ENCODE results near the gene ZFYVE9. TPM values are rescaled to one million over a fixed set of nuclear protein-coding genes. Genes with fewer than 3 reads are reported as not detected.

ZFYVE9 gene
- total RNA-seq, 1 donor from 2014 or later, result 16.5 TPM

DNA sequence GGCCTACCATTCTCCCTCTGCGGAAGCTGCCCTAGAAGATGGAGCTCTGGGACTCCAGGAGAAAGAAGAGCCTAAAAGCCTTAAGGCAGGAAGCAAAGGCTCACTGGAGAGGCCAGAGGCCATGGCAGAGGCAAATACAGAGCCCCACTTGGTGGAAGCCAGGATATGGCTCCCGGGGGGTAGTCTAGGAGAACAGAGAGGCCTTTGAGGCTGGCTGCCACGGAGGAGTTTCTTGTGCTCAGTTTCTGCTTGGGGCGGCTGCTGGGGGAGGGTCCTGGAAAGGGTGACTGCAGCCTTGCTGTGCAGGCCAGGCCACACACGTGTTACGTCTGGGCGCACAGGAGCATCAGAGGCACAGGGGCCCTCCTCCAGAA lies 218.7 kb downstream of the ZFYVE9 start:
- H3K27ac ChIP-seq (ENCODE audit: low read depth, low read length), result no peak overlapping the region
- DNase-seq (ENCODE audit: low read depth) (no peak), FAIRE-seq (no peak)
- peaks cover 42% of the 10 kb centered on the region for H4K20me1 ChIP-seq (ENCODE audit: insufficient read depth, low read length)
- no peak for TF ChIP-seq EZH2 (IDR thresholded peaks at IDR 0.05; ENCODE audit: insufficient read depth, low read length)
- TF ChIP-seq, protein P1, sequence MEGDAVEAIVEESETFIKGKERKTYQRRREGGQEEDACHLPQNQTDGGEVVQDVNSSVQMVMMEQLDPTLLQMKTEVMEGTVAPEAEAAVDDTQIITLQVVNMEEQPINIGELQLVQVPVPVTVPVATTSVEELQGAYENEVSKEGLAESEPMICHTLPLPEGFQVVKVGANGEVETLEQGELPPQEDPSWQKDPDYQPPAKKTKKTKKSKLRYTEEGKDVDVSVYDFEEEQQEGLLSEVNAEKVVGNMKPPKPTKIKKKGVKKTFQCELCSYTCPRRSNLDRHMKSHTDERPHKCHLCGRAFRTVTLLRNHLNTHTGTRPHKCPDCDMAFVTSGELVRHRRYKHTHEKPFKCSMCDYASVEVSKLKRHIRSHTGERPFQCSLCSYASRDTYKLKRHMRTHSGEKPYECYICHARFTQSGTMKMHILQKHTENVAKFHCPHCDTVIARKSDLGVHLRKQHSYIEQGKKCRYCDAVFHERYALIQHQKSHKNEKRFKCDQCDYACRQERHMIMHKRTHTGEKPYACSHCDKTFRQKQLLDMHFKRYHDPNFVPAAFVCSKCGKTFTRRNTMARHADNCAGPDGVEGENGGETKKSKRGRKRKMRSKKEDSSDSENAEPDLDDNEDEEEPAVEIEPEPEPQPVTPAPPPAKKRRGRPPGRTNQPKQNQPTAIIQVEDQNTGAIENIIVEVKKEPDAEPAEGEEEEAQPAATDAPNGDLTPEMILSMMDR (IDR thresholded peaks at IDR 0.05; ENCODE audit: insufficient read depth, low read depth, low read length), result no peak
- H3K9me3 Mint-ChIP-seq (ENCODE audit: unreplicated experiment), result no peaks in the 10 kb centered on the region
- no peak overlapping the region for H3K4me3 ChIP-seq (ENCODE audit: insufficient read depth, low read depth, low read length)
- no peaks in the 10 kb centered on the region for H3K27me3 ChIP-seq (ENCODE audit: insufficient read depth, low read length)
- no peak overlapping the region for H3K9ac ChIP-seq (ENCODE audit: low read length)
- H3K36me3 Mint-ChIP-seq (ENCODE audit: low read depth, unreplicated experiment), result peaks cover 29% of the 10 kb centered on the region
- H3K27ac Mint-ChIP-seq (ENCODE audit: unreplicated experiment), result peak overlapping the region; percentile 26
- peaks cover 3% of the 10 kb centered on the region for H3K4me1 Mint-ChIP-seq (ENCODE audit: low read depth, unreplicated experiment)
- peaks cover 33% of the 10 kb centered on the region for H3K36me3 ChIP-seq (ENCODE audit: insufficient read depth, low read length)
- H3K79me2 ChIP-seq (ENCODE audit: insufficient read depth, low read length), result peaks cover 34% of the 10 kb centered on the region
- H3K4me1 ChIP-seq (ENCODE audit: insufficient read depth, low read length), result peaks cover 10% of the 10 kb centered on the region
- no peak overlapping the region for H2AFZ ChIP-seq (ENCODE audit: low read depth, low read length)
- no peaks in the 10 kb centered on the region for H3K9me3 ChIP-seq (ENCODE audit: insufficient read depth, low read depth, low read length)
- no peaks in the 10 kb centered on the region for H3K27me3 Mint-ChIP-seq (ENCODE audit: low read depth, unreplicated experiment)
- H3K4me3 Mint-ChIP-seq (ENCODE audit: unreplicated experiment), result no peak overlapping the region
- no peak overlapping the region for H3K4me2 ChIP-seq (ENCODE audit: low read length)

DNA sequence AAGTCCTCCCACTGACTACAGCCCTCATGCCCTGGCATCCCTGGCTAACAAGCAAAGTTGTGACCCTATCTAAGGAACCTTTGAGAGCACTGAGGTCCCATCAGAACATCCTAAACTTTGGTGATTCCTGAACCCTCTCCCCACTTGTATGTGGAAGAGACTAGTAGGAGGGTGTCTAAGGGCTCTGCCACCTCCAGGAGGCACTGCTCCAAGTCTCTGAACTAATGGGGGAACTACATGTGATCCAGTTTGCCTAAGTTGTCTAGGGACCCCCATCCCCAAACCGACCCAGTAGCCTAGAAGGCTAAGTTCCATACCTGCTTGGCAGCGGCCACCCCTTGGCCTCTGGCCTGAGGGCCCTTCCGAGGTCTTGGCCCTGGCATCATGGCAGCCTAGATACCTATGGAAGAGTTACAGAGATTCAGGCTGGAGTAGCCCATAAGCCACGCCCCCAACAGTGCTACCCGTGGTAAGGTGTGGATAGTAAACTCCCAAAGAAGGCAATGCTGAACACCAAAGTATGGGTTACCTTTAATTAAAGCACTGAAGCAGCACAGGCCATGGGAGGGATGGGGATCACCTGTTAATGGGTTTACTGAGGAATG lies 222.4 kb downstream of the ZFYVE9 start:
- Mint-ChIP-seq H3K4me3 (ENCODE audit: unreplicated experiment) (peak overlapping the region; percentile 100), H3K36me3 (ENCODE audit: low read depth, unreplicated experiment) (peaks cover 10% of the 10 kb centered on the region), H3K4me1 (ENCODE audit: low read depth, unreplicated experiment) (peaks cover 3% of the 10 kb centered on the region), H3K27me3 (ENCODE audit: low read depth, unreplicated experiment) (no peaks in the 10 kb centered on the region), H3K9me3 (ENCODE audit: unreplicated experiment) (no peaks in the 10 kb centered on the region), H3K27ac (ENCODE audit: unreplicated experiment) (peak overlapping the region; percentile 97)
- peaks cover 36% of the 10 kb centered on the region for H3K79me2 ChIP-seq (ENCODE audit: insufficient read depth, low read length)
- H4K20me1 ChIP-seq (ENCODE audit: insufficient read depth, low read length), result peaks cover 23% of the 10 kb centered on the region
- H3K4me3 ChIP-seq (ENCODE audit: insufficient read depth, low read depth, low read length), result no peak overlapping the region
- TF ChIP-seq, protein P1 (IDR thresholded peaks at IDR 0.05; ENCODE audit: insufficient read depth, low read depth, low read length), result no peak
- no peak for TF ChIP-seq EZH2 (IDR thresholded peaks at IDR 0.05; ENCODE audit: insufficient read depth, low read length)
- no peaks in the 10 kb centered on the region for H3K9me3 ChIP-seq (ENCODE audit: insufficient read depth, low read depth, low read length)
- H3K27ac ChIP-seq (ENCODE audit: low read depth, low read length), result peak overlapping the region; percentile 88
- H3K27me3 ChIP-seq (ENCODE audit: insufficient read depth, low read length), result no peaks in the 10 kb centered on the region
- no peak overlapping the region for H2AFZ ChIP-seq (ENCODE audit: low read depth, low read length)
- peak overlapping the region; percentile 97 for H3K9ac ChIP-seq (ENCODE audit: low read length)
- H3K36me3 ChIP-seq (ENCODE audit: insufficient read depth, low read length), result peaks cover 18% of the 10 kb centered on the region
- DNase-seq (ENCODE audit: low read depth) (no peak), FAIRE-seq (no peak)
- peak overlapping the region; percentile 98 for H3K4me2 ChIP-seq (ENCODE audit: low read length)
- peaks cover 10% of the 10 kb centered on the region for H3K4me1 ChIP-seq (ENCODE audit: insufficient read depth, low read length)

DNA sequence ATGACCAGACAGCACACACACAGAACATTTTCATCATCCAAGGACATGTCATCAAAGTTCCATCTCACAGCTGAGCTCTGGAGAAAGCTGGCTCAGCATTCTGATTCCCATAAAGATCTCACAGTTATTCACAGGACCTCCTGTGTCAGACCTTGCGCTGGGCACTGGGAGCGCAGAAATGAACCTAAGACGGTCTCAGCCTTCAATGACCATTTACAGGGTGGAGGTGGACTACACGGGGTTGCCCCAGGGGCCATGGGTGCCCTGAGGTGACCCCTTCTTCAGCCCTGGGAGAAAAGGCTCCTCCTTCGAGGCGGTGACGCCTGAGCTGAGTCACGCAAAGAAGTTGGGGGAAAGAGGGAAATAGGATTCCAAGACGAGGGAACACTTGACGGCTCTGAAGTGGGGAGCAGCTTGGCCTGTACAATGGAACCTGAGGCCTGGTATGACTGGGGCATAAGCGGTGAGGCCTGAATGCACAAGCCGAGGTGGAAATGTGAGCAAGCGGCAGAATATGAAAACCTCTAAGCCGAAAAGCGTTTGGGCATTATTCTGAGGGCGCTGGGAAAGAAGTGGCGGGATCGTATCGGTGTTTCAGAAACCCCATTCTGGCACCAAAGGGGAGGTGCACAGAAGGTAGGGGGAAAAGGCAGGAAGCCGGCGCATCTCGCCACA lies 223.3 kb downstream of the ZFYVE9 start:
- H3K36me3 Mint-ChIP-seq (ENCODE audit: low read depth, unreplicated experiment), result peaks cover 10% of the 10 kb centered on the region
- H3K4me1 Mint-ChIP-seq (ENCODE audit: low read depth, unreplicated experiment), result peaks cover 3% of the 10 kb centered on the region
- H3K27ac ChIP-seq (ENCODE audit: low read depth, low read length), result peak overlapping the region; percentile 88
- H3K4me3 Mint-ChIP-seq (ENCODE audit: unreplicated experiment), result peak overlapping the region; percentile 100
- no peaks in the 10 kb centered on the region for H3K27me3 Mint-ChIP-seq (ENCODE audit: low read depth, unreplicated experiment)
- H3K9me3 ChIP-seq (ENCODE audit: insufficient read depth, low read depth, low read length), result no peaks in the 10 kb centered on the region
- DNase-seq (ENCODE audit: low read depth), result peak; percentile 59
- peaks cover 10% of the 10 kb centered on the region for H3K4me1 ChIP-seq (ENCODE audit: insufficient read depth, low read length)
- H3K36me3 ChIP-seq (ENCODE audit: insufficient read depth, low read length), result peaks cover 13% of the 10 kb centered on the region
- peaks cover 36% of the 10 kb centered on the region for H3K79me2 ChIP-seq (ENCODE audit: insufficient read depth, low read length)
- H2AFZ ChIP-seq (ENCODE audit: low read depth, low read length), result peak overlapping the region; percentile 81
- H3K9ac ChIP-seq (ENCODE audit: low read length), result peak overlapping the region; percentile 97
- TF ChIP-seq, protein P1 (IDR thresholded peaks at IDR 0.05; ENCODE audit: insufficient read depth, low read depth, low read length), result no peak
- no peak for TF ChIP-seq EZH2 (IDR thresholded peaks at IDR 0.05; ENCODE audit: insufficient read depth, low read length)
- no peak for FAIRE-seq
- no peaks in the 10 kb centered on the region for H3K9me3 Mint-ChIP-seq (ENCODE audit: unreplicated experiment)
- peaks cover 23% of the 10 kb centered on the region for H4K20me1 ChIP-seq (ENCODE audit: insufficient read depth, low read length)
- H3K27me3 ChIP-seq (ENCODE audit: insufficient read depth, low read length), result no peaks in the 10 kb centered on the region
- peak overlapping the region; percentile 98 for H3K4me2 ChIP-seq (ENCODE audit: low read length)
- peak overlapping the region; percentile 97 for H3K27ac Mint-ChIP-seq (ENCODE audit: unreplicated experiment)
- H3K4me3 ChIP-seq (ENCODE audit: insufficient read depth, low read depth, low read length), result peak overlapping the region; percentile 89

Measured in astrocyte (in vitro differentiated cells and primary cell).